HG03064 (cell line): ENCODE measurements around the gene EXOSC1.
"Not testable (repeated sequence)": the region's sequence is repeated elsewhere in the genome, so short reads cannot be mapped to it uniquely, and the experiment has no call there.

ENCODE experiments used
- ATAC-seq: cut with Tn5 transposase; IDR thresholded peaks from one replicate; pipeline ENCODE4 v1.9.1; 2021; ENCODE audit warnings: low read depth; ENCODE audit not compliant: unreplicated experiment

The EXOSC1 gene

DNA sequence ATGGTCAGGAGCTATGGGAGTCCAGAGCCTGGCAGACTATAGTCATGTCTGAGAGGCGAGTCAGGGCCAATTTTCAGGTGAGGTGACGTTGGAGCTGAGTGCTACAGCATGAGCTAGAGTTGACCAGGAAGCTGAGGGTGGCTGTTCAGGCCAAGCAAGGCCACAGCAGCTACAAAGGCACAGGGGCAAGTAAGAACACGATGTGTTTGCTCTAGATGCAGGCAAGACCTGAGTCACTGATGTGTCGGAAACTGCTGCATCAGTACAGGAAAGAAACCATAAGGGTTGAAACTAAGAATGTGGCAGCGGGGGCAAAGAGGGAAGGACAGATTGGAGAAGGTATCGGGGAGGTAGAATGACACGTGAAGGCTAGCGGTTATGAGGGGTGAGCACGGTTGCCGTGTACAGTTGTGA is 32.9 kb downstream of the EXOSC1 start:
- ATAC-seq, result no peak

GRCh38 chr10:97411406-97411805 is 34.4 kb downstream of the EXOSC1 start:
- no peak for ATAC-seq

DNA sequence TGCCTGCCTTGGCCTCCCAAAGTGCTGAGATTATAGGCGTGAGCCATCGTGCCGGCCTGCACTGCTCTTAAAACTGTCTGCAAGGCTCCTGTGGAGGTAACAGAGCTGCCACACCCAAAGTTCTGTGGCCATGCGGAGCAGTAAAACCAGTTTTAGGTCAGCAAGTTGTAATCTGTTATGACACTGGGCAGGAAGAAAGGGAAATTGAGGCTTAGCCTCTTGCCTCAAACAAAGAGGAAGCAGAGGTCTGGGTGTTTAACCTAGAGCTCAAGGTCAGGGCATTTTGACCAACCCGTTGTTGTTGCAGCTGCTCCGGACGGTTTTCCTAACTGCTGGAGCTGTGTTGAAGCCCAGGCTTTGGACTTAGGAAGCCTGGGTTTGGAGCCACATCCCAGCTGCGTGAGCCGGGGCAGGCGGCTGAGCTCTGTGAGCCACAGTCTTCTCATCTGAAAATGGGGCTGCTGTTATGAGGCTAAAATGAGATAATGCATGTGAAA is 37.3 kb downstream of the EXOSC1 start:
- no peak for ATAC-seq

- ATAC-seq, result no peak
Observed at GRCh38 chr10:97407952-97408248, 37.9 kb downstream of the EXOSC1 start.

- peak; percentile 87 for ATAC-seq
Observed at GRCh38 chr10:97407211-97407951, 38.4 kb downstream of the EXOSC1 start.

- not testable (repeated sequence) for ATAC-seq
Observed at GRCh38 chr10:97406483-97406882, 39.3 kb downstream of the EXOSC1 start.

- no peak for ATAC-seq
Observed at GRCh38 chr10:97406064-97406463, 39.7 kb downstream of the EXOSC1 start.

DNA sequence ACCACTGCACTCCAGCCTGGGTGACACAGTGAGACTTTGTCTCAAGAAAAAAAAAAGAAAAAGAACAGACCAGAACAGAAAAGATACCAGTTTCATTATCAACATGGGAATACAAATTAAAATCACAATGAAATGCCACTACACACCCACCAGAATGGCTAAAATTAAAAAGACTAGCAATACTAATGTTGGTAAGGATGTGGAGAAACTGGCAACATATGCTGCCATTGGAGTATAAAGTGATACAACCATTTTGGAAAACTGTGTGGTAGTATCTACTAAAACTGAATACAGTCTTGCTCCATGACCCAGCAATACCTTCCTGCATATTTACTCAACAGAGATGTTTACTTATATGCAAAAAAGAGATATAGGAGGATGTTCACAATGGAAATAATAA is 41.8 kb downstream of the EXOSC1 start:
- ATAC-seq, result no peak

GRCh38 chr10:97401455-97401919 is 44.3 kb downstream of the EXOSC1 start:
- no peak for ATAC-seq

DNA sequence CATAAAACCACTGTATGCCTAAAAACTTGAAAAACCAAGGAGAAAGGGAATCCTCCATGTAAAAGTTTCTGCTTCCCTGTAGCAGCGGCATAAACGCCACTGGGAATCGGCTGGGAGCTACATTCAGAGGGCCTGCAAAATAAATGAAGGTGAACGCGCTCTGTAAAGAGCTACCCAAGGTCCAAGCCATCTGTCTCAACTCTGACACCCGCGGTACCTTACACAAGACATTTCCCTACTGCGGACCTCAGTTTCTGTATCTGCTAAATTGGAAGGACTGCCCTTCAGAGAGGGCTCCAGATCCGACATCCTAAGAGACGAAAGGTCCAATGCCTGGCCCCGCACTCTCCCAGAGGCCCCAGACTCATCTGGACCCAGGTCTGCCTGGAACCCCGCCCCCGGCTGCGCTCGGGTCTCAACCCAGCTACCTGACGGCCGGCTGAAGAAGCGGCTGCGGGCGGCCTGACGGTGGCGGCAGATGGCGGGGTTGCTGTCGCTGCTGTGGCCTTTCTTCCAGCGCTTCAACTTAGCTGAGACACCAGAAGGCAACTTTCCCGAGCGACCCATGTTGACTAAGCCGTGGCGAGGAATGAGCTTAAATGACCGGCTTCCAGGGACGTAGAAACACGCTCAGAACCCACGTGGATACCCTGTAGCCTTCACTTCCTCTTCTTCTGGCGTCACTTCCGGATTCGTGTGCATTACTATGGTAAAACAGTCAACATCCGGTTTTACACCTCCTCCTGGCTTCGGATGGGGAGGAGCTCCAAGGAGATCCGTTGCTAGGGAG is 44.9 kb downstream of the EXOSC1 start, which contains the start of gene RRP12:
TSS of gene RRP12 (minus strand) at position 676 of the 790 bp plus-strand sequence. CDS start at position 567, 109 bp downstream.
- ATAC-seq, result peak; percentile 90

- no peak for ATAC-seq
Observed at GRCh38 chr10:97399843-97400545, 45.8 kb downstream of the EXOSC1 start.

DNA sequence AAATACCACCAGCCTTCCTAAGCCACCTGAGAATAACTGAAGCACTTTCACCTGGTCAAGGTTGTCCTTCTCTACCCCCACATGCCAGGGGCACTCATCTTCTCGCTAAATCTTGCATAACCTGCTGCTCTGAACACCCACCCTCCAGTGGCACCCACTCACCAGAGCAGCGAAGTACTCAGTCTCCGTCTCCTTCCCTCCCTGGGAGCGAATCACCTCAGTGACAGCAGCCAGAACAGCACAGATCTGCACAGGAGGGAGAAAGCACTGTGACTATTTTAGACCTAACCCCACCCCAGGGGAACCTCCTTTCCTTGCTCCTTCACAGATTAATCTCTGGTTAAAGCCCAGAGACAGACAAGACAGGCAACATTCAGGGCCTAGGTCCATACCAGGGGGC is 49.8 kb downstream of the EXOSC1 start:
- ATAC-seq, result no peak

GRCh38 chr10:97393034-97393573 is 52.7 kb downstream of the EXOSC1 start:
- no peak for ATAC-seq

GRCh38 chr10:97390091-97390490 is 55.7 kb downstream of the EXOSC1 start:
- ATAC-seq, result no peak

DNA sequence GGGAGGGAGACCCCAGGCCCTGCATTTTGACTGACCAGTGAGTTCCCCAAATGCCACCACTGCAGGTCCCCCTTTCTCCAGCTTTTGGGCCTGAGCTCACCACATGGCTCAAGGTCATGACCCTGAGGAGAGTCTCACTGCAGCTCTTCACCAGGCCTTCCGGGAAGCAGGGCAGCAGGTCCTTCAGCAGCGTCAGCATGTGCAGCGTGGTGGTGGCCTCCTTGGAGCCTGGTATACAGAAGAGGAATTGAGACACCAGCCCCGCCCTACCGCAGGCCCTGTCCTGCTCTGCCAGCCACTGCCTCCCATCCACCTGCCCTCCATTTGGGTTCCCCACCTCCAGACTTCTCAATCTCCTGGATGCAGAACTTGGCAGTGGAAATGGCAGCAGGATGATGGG is 57.7 kb downstream of the EXOSC1 start:
- no peak for ATAC-seq
